Left ventricle myocardium inferior (tissue), 1 donor: ENCODE data around the gene VSTM2L. TPM values are rescaled to one million over a fixed set of nuclear protein-coding genes. Genes with fewer than 3 reads are reported as not detected.

Experiments used
- DNase-seq: peaks from one replicate; pipeline ENCODE4 v3.0.0-alpha.2; 2020
- H3K27ac ChIP-seq: fragments of 200-600 bp; replicated peaks from 2 replicates; pipeline ENCODE4 v1.8.0; 2021
- H3K27me3 ChIP-seq: fragments of 200-600 bp; 2 replicates; pipeline ENCODE4 v1.8.0; 2021; ENCODE audit warnings: low read depth
- H3K36me3 ChIP-seq: fragments of 200-600 bp; 2 replicates; pipeline ENCODE4 v1.8.0; 2021
- H3K4me1 ChIP-seq: fragments of 200-600 bp; 2 replicates; pipeline ENCODE4 v1.8.0; 2021
- H3K4me3 ChIP-seq: fragments of 200-600 bp; 2 replicates; pipeline ENCODE4 v1.8.0; 2021; ENCODE audit warnings: mild to moderate bottlenecking, moderate library complexity
- H3K9me3 ChIP-seq: fragments of 200-600 bp; replicated peaks from 2 replicates; pipeline ENCODE4 v1.8.0; 2021
- intact Hi-C: fragments of 100-400 bp; cut with micrococcal nuclease; formaldehyde crosslinking; loops from one replicate; pipeline ENCODE4 v1.11.0; 2022
- total RNA-seq: library from RNA; stranded (reverse); fragmentation: NEBNext Ultra II Directional; extraction: Animal tissue kit (Norgen Biotek cat#: 25700); gene quantifications from one replicate; pipeline ENCODE4 v1.2.1, GENCODE V29; 2021
- TF ChIP-seq, protein P1 (sequence below): fragments of 200-600 bp; IDR thresholded peaks from 2 replicates; pipeline ENCODE4 v1.8.0; 2021; ENCODE audit warnings: antibody characterized with exemption, mild to moderate bottlenecking, borderline replicate concordance
- donor health status: DM: no; HTN: yes; CAD: no; lungs with severe emphysema.

Gene VSTM2L
- total RNA-seq, 1 donor from 2014 or later: 50.3 TPM

DNA sequence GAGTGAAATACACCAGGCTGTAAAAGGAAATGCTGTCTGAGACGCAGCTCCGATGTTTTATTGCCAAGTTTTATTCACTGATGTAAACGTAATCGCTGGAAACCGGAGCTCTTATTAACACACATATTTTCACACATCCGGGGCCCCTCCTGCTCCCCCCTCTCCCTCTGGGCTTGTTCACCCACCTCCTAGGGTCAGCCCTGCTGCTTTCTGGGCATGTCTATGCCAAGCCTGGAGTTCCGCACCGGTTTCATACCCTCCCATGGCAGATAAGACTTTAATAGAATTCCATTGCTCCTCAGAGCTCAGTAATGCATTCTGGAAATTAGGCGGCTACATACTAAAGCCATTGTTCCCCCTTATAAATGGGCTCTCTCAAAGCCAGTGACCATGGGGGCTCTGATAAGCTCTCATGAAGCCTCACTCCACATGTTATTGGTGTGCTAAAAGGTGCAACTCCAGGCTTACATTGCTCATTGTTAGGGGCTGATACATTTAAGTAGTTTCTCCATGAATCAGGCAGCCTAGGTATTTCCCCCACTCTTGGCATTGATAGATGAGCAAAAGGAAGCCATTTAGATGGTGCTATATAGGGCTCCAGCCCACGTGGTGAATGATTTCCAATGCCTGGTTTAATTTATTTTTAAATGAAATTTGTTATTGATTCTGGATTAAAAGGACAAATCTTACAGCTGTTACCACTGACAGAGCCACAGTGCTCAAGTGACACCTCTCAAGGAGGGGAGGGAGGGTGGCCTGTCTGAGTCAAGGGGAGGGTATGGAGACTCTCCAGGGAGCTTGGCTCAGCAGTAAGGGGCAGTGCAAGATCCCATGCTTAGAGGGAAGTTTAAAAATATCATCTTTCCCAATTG lies 4.5 kb upstream of the VSTM2L start:
- TF ChIP-seq, protein P1, sequence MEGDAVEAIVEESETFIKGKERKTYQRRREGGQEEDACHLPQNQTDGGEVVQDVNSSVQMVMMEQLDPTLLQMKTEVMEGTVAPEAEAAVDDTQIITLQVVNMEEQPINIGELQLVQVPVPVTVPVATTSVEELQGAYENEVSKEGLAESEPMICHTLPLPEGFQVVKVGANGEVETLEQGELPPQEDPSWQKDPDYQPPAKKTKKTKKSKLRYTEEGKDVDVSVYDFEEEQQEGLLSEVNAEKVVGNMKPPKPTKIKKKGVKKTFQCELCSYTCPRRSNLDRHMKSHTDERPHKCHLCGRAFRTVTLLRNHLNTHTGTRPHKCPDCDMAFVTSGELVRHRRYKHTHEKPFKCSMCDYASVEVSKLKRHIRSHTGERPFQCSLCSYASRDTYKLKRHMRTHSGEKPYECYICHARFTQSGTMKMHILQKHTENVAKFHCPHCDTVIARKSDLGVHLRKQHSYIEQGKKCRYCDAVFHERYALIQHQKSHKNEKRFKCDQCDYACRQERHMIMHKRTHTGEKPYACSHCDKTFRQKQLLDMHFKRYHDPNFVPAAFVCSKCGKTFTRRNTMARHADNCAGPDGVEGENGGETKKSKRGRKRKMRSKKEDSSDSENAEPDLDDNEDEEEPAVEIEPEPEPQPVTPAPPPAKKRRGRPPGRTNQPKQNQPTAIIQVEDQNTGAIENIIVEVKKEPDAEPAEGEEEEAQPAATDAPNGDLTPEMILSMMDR: no peak
- Histone ChIP-seq H3K27ac (no peak overlapping the region), H3K9me3 (no peaks in the 10 kb centered on the region), H3K4me3 (no peak overlapping the region), H3K36me3 (no peaks in the 10 kb centered on the region), H3K27me3 (peaks cover 62% of the 10 kb centered on the region), H3K4me1 (peaks cover 37% of the 10 kb centered on the region)
- DNase-seq: no peak
- intact Hi-C loops: no loop called here

- no peak overlapping the region for H3K4me3 ChIP-seq
- TF ChIP-seq, protein P1: no peak
- peaks cover 71% of the 10 kb centered on the region for H3K27me3 ChIP-seq
- no peak for DNase-seq
- no peak overlapping the region for H3K27ac ChIP-seq
- H3K36me3 ChIP-seq: no peaks in the 10 kb centered on the region
- H3K4me1 ChIP-seq: peaks cover 42% of the 10 kb centered on the region
- intact Hi-C loops: no loop called here
- no peaks in the 10 kb centered on the region for H3K9me3 ChIP-seq
Observed at GRCh38 chr20:37899105-37900045, 3.6 kb upstream of the VSTM2L start.

DNA sequence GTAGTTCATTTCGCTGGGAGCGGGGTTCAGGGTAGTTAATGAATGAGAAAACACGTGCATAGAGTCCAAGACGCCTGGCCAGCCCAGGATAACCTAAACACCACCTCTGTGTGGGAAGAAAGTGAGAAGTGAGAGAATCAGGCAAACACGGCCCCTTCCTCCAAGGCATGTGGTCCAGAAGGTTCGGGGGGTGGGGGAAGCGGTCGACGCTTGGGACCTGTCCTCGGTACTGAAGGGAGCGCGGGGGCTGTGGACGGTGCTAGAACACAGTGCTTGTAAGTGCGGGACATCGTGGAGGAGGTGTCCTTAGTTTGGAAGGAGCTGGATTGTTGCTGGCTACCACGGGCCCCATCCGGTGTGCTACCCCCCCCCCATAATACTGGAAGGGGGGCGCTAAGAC lies 1.7 kb upstream of the VSTM2L start:
- Histone ChIP-seq H3K27ac (no peak overlapping the region), H3K4me3 (no peak overlapping the region), H3K4me1 (peaks cover 42% of the 10 kb centered on the region), H3K36me3 (no peaks in the 10 kb centered on the region), H3K9me3 (no peaks in the 10 kb centered on the region), H3K27me3 (peaks cover 90% of the 10 kb centered on the region)
- intact Hi-C loops: no loop called here
- no peak for DNase-seq
- TF ChIP-seq, protein P1: no peak

DNA sequence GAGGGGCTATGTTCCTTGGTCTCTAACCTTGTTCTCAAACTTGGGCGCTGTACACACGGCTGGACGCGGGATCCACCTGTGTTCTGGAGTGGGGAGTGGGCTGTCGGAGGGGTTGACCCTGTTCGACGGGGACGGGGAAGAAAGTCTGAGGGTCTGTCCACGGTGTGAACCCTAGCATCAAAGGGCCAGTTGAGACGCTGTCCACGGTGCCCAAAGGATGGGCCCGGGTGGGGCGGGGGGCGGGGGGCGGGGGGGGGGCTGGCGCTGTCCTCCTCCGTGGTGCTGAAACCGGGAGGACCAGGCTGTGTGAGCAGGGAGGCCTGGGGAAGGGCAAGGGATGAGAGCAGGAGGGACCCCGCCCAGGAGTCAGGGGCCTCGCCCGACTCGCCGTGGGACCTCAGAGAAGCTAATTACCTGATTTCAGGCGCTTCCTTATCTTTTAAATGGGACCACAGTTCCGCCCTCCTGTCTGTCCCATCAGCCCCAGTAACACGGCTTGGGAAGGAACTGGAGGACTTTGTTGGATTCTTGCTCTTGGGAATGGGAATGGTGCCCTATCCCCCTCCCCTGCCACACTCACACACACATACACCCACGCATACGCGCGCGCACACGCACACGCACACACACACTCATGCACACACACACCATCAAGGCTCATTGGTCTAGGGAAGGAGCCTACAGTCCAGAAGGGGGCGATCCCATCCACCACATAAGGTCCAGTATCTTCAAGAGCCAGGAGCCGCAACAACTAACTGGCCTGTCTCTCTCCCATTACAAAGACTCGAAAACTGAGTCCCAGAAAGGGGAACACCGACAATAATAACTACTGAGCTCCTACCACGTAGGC lies 1.0 kb upstream of the VSTM2L start:
- peaks cover 35% of the 10 kb centered on the region for H3K4me1 ChIP-seq

More for the DNA sequence above, 1.0 kb upstream of the VSTM2L start:
- Histone ChIP-seq H3K4me3 (peak overlapping the region; percentile 64), H3K36me3 (no peaks in the 10 kb centered on the region), H3K27me3 (peaks cover 96% of the 10 kb centered on the region), H3K9me3 (no peaks in the 10 kb centered on the region), H3K27ac (no peak overlapping the region)
- no peak for DNase-seq
- TF ChIP-seq, protein P1: peak; percentile 47
- intact Hi-C loops: no loop called here
